Left colon (tissue), 2 donors: ENCODE data around the gene RASL10A. TPM values are rescaled to one million over a fixed set of nuclear protein-coding genes. Genes with fewer than 3 reads are reported as not detected.
"Not testable (repeated sequence)": the region's sequence is repeated elsewhere in the genome, so short reads cannot be mapped to it uniquely, and the experiment has no call there.

Experiments used
- ATAC-seq: fragments of 200-7000 bp; cut with Tn5 transposase; one replicate; pipeline ENCODE4 v1.9.1; 2020; ENCODE audit warnings: mild to moderate bottlenecking, moderate library complexity
- DNase-seq, 2 donors: peaks; one replicate each; pipeline ENCODE4 v3.0.0-alpha.2; 2020
- intact Hi-C, 2 donors: fragments of 100-400 bp; cut with DNase I in 1 of 2; cut with micrococcal nuclease in 1 of 2; formaldehyde crosslinking; loops; one replicate each; pipeline versions ENCODE4 v1.11.2 to v1.14.0; 2022; cut with DNase I, micrococcal nuclease
- long read RNA-seq: library from polyadenylated mRNA; unstranded; transcript quantifications from one replicate; pipeline ENCODE4 v2.0.0, GENCODE V29; 2021
- total RNA-seq, 2 donors: library from RNA; stranded (reverse); fragmentation: NEBNext Ultra II Directional; extraction: Animal tissue kit (Norgen Biotek cat#: 25700); gene quantifications; one replicate each; pipeline ENCODE4 v1.2.1, GENCODE V29; 2021
- donor health status: DM: no; HTN: no; CAD: no.
- donor health status: DM: yes; HTN: yes; CAD: no.

RASL10A gene
- total RNA-seq = 1 to 10 TPM; 1.1 to 1.7 TPM
- long read RNA-seq = 0 reads

DNA sequence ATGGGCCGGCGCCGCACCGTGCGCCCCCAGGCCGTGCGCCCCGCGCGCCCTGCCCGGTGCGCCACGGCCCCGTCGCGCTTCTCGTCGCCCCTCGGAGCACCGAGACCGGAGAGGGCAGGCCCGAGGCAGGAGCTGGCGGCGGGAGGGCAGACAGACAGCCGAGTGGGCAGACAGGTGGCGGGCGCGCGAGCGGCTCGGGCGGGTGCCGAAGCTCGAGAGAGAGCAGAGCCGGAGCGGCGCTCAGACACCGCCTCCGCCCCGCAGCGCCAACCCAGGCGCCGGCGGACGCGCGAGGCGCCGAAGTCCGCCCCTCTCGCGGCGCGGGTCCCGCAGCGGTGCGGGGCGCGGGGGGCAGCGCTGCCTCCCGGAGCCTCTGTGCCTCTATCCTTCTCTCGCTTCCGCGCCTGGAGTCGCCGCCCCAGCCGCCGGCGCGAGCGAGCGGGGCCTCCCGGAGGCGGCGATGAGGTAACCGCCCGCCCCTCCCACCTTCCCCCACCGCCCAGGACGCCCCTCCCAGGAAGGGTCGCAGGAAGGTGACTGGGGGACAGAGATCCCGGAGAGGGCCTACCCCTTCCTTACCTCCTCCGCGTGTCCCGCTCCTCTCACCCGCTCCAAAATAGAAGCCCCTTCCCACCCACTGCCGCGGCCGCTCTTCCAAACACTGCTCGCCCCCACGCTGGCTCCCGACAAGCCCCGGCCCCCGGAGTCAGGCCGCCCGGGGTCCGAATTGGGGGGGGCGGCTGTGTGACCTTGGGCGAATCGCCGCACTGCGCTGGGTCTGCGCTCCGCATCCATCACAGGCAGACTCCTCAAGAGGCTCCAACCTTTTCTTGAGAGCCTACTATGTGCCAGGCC, at the start of gene RASL10A:
RASL10A (minus strand) TSS at position 412 of the 855 bp plus-strand sequence. CDS start 451 bp downstream, outside the sequence.
- no peak for ATAC-seq
- intact Hi-C loops = no loop called here
- DNase-seq = peak; percentile 24 to 34

DNA sequence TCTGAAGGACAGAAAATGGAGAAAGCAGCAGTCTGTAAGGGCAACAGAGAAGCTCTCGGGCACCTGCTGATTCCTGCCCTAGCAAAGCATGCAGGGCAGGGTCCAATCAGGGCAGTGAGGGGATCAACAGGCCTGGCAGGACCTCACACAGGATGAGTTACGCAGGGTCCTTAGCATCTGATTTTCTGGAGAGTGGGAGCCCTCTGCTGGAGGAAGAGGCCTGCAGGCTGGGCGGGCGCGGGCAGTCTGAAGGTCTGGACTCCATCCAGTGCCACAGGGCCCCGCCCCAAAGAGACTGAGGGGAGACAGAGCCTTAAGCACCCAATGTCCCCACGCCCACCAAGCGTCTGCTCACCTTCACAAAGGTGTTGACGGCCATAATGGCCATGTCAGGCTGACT, 44.0 kb upstream of the RASL10A start:
- intact Hi-C loops = no loop called here
- peak; percentile 47 to 65 for DNase-seq
- peak; percentile 72 for ATAC-seq

DNA sequence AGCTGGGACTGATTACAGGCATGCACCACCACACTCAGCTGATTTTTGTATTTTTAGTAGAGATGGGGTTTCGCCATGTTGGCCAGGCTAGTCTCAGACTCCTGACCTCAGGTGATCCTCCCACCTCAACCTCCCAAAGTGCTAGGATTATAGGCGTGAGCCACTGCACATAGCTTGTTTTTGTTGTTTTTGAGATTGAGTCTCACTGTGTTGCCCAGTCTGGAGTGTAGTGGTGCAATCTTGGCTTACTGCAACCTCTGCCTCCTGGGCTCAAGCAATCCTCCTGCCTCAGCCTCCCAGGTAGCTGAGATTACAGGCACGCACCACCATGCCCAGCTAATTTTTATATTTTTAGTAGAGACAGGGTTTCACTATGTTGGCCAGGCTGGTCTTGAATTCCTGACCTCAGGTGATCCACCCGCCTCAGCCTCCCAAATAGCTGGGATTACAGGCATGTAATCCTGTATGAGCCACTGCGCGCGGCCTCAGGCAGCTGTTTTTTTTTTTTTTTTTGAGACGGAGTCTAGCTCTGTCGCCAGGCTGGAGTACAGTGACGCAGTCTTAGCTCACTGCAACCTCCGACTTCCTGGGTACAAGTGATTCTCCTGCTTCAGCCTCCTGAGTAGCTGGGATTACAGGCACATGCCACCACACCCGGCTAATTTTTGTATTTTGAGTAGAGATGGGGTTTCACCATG, 41.8 kb upstream of the RASL10A start:
- intact Hi-C loops, ATAC-seq: not testable (repeated sequence)

GRCh38 chr22:29353860-29354259, 38.4 kb upstream of the RASL10A start:
- ATAC-seq (no peak), DNase-seq (no peak)
- intact Hi-C loops = no loop called here

More for the DNA sequence above, 41.8 kb upstream of the RASL10A start:
- DNase-seq = not testable (repeated sequence)

GRCh38 chr22:29353286-29353685, 37.8 kb upstream of the RASL10A start:
- DNase-seq = no peak
- intact Hi-C loops = no loop called here
- no peak for ATAC-seq

GRCh38 chr22:29352778-29353177, 37.3 kb upstream of the RASL10A start:
- ATAC-seq (no peak), DNase-seq (no peak)
- intact Hi-C loops = no loop called here

GRCh38 chr22:29351891-29352290, 36.4 kb upstream of the RASL10A start:
- no peak for ATAC-seq
- no peak for DNase-seq
- intact Hi-C loops = no loop called here

DNA sequence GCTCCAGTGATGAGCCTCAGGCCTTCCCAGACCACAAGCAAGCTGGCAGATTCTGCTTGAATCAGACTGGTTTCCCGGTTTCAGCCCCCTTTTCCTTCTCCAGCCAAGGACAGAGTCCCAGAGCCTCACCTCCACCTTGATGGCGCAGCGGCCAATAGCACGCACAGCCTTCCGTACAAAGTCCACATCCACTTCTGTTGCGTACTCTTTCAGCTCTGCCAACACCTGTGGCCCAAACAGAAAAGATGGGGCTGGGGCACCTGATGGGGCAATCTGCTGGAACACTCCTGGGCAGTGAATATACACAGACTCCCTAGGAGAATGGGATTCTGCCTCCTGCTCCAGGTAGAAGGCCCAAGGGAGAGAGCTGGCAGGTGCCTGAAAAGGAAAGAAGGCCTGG, 35.5 kb upstream of the RASL10A start:
- DNase-seq (peak in 1 of 2 donors; percentile 29), ATAC-seq (peak; percentile 93)
- intact Hi-C loops = no loop called here

- DNase-seq (no peak), ATAC-seq (no peak)
- intact Hi-C loops = no loop called here
These were observed 33.5 kb upstream of the RASL10A start for GRCh38 chr22:29348956-29349355.

DNA sequence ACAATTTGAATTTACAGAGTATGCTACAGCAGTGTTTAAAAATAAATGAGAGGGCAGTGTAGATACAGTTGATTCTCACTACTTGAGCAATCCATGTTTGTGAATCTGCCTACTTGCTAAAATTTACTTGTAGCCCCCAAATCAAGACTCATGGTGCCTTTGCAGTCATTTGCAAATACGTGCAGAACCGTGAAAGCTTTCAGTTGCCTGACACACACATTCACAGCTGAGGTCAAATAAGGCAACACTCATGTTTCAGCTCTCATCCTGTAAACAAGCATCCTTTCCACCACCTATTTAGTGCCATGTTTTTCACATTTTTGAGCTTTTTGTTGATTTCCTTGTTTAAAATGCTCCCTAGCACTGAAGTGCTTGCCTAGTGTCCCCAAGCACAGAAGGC, 32.5 kb upstream of the RASL10A start:
- intact Hi-C loops = no loop called here
- DNase-seq = no peak
- no peak for ATAC-seq

DNA sequence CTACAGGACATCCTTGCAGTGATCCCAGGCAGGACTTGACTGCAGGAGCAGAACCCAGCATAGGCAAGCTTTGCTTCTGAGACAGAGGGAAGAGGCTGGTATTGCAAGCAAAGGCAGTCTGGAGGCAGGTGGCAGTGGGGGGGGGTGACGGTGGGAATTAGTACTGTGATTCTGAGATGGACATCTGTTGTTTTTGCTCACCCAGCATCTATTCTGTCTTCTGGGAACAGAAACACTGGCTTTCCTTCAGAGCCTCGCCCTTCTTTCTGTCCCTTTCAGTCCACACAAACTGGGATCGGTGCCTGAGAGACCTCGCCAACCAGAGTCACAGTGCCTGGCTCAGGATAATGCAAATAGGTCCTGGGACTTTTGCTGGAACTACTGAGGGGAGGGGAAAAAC, 31.2 kb upstream of the RASL10A start:
- DNase-seq (no peak), ATAC-seq (no peak)
- intact Hi-C loops = no loop called here

GRCh38 chr22:29345932-29346331, 30.4 kb upstream of the RASL10A start:
- DNase-seq (no peak), ATAC-seq (peak; percentile 16)
- intact Hi-C loops = no loop called here

DNA sequence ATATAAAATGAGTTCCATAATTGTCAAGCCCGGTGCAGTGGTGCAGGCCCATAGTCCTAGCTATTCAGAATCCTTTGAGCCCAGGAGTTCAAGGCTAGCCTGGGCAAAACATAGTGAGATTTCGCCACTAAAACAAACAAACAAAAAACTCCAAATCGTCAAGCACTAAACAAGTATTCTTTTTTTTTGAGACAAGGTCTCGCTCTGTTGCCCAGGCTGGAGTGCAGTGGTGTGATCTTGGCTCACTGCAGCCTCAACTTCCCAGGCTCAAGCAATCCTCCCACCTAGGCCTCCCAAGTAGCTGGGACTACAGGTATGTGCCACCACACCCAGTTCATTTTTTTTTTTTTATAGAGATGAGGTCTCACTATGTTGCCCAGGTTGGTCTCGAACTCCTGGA, 29.4 kb upstream of the RASL10A start:
- DNase-seq, ATAC-seq, intact Hi-C loops: not testable (repeated sequence)

GRCh38 chr22:29344137-29344536, 28.6 kb upstream of the RASL10A start:
- intact Hi-C loops = no loop called here
- DNase-seq (peak in 1 of 2 donors; percentile 52), ATAC-seq (peak; percentile 30)

DNA sequence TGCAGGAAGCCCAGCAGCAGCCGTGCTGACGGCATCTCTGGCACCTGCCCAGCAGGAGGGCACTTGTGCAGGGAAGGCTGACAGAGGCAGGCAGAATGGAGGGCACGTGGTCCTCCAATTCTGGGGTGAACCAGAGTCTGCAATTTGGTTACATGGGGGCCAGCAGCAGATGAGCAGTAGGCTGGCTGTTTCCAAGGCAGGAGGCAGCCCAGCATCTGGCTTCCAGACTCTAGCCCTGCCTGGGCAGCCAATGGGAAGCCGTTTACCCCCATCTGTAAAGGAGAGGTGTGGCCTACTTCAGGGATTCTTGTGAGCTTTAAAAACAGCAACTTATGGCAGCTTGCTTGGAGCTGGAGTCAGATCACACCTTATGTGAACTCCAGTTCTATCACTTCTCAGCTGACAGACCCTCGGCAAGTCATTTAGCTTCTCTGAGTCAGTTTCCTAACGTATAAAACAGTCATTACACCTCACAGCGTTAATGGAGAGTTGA, 27.9 kb upstream of the RASL10A start:
- no peak for ATAC-seq
- intact Hi-C loops = no loop called here
- no peak for DNase-seq

GRCh38 chr22:29342577-29343312, 27.2 kb upstream of the RASL10A start:
- intact Hi-C loops = no loop called here
- ATAC-seq = no peak
- DNase-seq = no peak

DNA sequence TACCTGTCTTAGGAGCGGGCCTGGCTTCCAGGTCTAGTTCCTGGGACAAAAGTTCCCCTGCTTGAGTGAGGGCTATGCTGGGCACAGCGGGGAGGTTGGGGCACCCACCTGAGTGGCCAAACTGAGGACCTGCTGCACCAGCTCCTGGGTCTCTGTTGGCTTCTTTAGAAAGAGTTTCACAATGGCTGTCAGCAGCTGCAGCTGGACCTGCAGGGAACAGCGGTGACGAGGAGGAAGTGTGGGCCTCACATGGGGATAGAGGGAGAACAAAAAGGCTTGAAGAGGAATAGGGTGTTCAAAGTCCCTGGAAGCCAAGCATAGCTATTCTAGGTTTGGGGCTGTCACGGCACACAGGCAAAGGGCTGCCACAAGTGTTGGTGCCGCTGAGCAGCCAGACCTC, 26.7 kb upstream of the RASL10A start:
- no peak for DNase-seq
- intact Hi-C loops = no loop called here
- ATAC-seq = no peak

GRCh38 chr22:29341849-29342127, 26.3 kb upstream of the RASL10A start:
- ATAC-seq (no peak), DNase-seq (no peak)
- intact Hi-C loops = no loop called here

DNA sequence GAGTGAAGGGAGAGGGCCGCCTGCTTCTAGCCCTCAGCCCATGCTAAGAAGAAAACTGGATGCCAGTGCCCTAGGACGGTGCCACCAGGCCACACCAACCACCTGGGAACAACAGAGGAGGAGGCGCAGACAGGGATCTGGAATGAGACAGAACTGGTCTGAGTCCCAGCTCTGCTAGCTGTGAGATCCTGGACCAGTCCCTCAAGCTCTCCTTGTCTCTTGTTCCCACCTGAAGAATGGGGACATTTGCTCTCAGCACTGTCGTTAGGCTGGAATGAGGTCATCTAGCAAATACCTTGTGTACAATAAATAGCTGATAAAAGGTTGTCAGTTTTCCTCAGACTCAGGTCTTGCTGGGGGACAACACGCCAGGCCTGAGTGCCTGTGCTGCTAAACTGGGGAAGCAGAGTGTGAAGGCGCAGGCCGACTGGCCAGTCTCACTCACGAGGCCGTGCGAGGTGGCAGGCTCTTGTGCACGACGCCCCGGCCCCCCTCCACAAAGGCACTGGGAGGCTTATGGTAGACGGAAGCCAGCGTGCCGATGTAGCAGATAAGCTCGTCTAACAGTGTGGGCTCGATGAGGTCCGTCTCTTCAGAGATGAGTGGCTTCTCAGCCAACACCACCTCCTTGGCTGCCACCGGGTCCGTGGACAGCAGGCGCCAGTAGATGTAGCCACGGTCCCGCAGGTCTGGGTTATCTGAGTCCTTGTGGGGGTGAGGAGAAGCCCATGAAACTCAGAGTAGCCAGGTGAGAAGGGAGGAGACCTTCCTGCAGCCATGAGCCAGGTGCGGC, 25.8 kb upstream of the RASL10A start:
- DNase-seq (no peak), ATAC-seq (no peak)
- intact Hi-C loops = no loop called here
